GM21717 (cell line): ENCODE data around the gene SNX11.

ENCODE experiments used
- ATAC-seq: cut with Tn5 transposase; IDR thresholded peaks from one replicate; pipeline ENCODE4 v1.9.1; 2021; ENCODE audit warnings: mild to moderate bottlenecking, moderate library complexity; ENCODE audit not compliant: unreplicated experiment

Gene SNX11

GRCh38 chr17:48160177-48161081 is 52.9 kb downstream of the SNX11 start:
- ATAC-seq = no peak

GRCh38 chr17:48161127-48161905 is 53.8 kb downstream of the SNX11 start:
- ATAC-seq = no peak

DNA sequence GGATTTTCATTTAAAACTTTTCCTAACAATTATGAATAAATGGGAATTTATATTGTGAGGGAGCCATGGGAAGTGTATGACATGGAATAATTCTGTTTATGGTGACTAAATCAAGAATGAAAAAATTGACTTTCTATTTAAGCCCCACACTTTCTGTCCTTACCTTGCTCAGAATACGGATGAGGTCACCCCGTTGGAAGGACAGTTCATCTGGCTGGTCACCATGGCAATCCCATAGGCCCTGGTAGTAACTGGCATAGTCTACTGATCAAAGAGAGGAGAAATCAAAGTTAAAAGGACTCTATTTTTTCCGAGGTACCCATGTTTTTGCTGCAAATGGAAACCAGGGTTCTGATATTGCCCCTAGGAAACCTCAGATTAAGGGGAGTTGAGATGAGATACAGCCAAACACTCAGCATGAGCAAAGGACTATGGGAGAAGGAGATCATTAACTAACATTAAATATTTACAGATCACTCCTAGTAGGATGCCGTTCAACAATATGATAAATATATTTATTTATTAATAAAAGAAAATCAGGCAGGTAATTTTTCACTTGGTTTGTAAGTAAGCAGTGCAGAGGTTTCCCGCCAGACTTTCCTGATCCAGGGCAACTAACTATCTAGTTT is 54.9 kb downstream of the SNX11 start:
- no peak for ATAC-seq

DNA sequence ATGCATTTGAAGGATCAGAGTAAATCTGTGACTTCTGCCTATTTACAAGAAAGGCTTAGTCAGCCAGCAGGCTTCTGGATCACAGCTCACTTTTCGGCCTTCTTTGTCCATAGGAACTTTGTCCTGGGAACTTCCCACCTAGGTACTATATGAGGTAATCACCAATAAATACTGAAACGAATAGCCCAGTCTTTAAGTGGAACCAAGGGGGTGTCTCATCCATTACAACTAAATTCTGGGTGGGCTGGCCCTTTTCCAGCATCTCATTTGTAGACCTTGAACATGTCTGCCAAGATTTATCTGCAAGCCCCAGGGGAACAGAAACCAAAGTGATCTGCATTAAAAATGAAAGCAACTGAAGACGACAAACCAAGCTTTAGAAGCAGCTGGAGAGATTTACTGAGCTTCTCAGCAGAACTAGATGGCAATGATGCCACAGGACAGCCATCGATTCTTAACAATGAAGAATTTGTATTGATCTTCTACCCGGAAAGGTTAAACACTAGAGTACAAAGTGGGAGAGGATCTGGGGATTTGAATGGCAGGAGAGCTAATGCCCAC is 55.5 kb downstream of the SNX11 start:
- ATAC-seq = no peak

DNA sequence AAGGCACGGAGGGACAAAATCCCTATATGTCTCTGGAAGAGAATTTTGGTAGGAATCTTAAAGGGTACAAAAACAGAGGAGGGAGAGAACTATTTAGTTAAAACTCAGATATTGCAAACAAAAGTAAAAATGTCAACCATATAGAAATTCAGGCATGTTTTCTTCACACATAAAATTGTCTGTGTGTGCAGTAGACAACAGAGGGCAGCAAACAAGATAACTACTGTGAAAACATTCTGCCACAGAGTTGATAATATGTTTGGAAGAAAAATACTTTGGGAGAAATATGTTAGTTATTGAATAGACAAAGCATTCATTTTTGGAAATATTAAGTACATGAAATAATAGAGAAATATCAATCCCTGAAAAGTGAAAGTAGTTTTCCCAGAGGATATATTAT is 56.2 kb downstream of the SNX11 start:
- ATAC-seq = no peak

DNA sequence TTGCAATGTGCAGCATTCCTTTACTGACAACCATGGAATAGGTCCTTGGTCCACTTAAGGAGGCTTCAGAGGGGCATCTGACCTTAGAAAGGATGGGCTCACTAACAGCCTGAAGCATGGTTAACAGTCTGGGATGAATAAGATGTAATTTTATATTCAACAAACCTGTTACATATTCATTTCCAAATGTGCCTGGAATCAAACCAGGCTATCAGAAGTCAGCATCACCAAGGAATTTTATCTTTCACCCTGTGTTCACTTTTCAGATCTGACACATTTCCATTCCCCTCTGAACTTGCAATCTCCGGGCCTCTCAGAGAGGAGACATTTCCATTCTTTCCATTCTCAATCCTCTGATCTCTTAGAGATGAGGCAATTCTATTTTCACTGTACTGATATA is 62.4 kb downstream of the SNX11 start:
- no peak for ATAC-seq
